GM21515 (cell line): Measurements from ENCODE around the gene DNA2.

Experiments used
- ATAC-seq: cut with Tn5 transposase; IDR thresholded peaks from one replicate; pipeline ENCODE4 v1.9.1; 2021; ENCODE audit not compliant: unreplicated experiment

DNA2 gene

GRCh38 chr10:68364101-68364886 lies 107.5 kb downstream of the DNA2 start:
- ATAC-seq: no peak
